ENCODE measurements around the gene CTDSP2.

GRCh38 chr12:57842342-57843294 is 3.9 kb downstream of the CTDSP2 start:
- TF ChIP-seq USF1 (IDR thresholded peaks at IDR 0.05), result no peak
- no peak for TF ChIP-seq RAD21 (IDR thresholded peaks at IDR 0.05; ENCODE audit: low read depth)
- no peak for TF ChIP-seq EGR1 (IDR thresholded peaks at IDR 0.05)
- TF ChIP-seq FOXM1 (IDR thresholded peaks at IDR 0.05; ENCODE audit: borderline replicate concordance, low read depth), result no peak
- TF ChIP-seq TEAD4 (IDR thresholded peaks at IDR 0.05), result no peak
- TF ChIP-seq TAF1 (IDR thresholded peaks at IDR 0.05; ENCODE audit: low read depth), result no peak
- no peak for TF ChIP-seq REST (IDR thresholded peaks at IDR 0.05; ENCODE audit: low read depth)
- TF ChIP-seq MAX (IDR thresholded peaks at IDR 0.05), result no peak
- TF ChIP-seq EP300 (IDR thresholded peaks at IDR 0.05; ENCODE audit: borderline replicate concordance), result no peak
- no peak for TF ChIP-seq TCF12 (IDR thresholded peaks at IDR 0.05; ENCODE audit: low read depth)
- TF ChIP-seq CREB1 (IDR thresholded peaks at IDR 0.05; ENCODE audit: low read depth), result no peak

Data from Ishikawa (cell line).